Smooth muscle cell (in vitro differentiated cells): ENCODE data around the gene SLC25A21. TPM values are rescaled to one million over a fixed set of nuclear protein-coding genes. Genes with fewer than 3 reads are reported as not detected.
"Not testable (repeated sequence)": the region's sequence is repeated elsewhere in the genome, so short reads cannot be mapped to it uniquely, and the experiment has no call there.

ENCODE experiments used
- DNase-seq: peaks from one replicate; lab custom pipeline; 2025; ENCODE audit not compliant: unreplicated experiment; lab: John Stamatoyannopoulos, UW
- H2AFZ ChIP-seq: fragments of 200-600 bp; sonication (generic); 2 replicates; pipeline ENCODE4 v1.6.0; 2016; ENCODE audit warnings: antibody characterized with exemption, low read depth, mild to moderate bottlenecking
- H3F3A ChIP-seq: fragments of 200-600 bp; sonication (generic); 2 replicates; pipeline ENCODE4 v1.6.0; 2017; ENCODE audit warnings: antibody characterized with exemption, low read depth
- H3K27ac ChIP-seq: fragments of 200-600 bp; sonication (generic); 2 replicates; pipeline ENCODE4 v1.5.1; 2016; ENCODE audit warnings: low read depth, mild to moderate bottlenecking
- H3K27me3 ChIP-seq: fragments of 200-600 bp; sonication (generic); 2 replicates; pipeline ENCODE4 v1.6.1; 2016; ENCODE audit warnings: low read depth, mild to moderate bottlenecking
- H3K36me3 ChIP-seq: fragments of 200-600 bp; sonication (generic); 2 replicates; pipeline ENCODE4 v1.5.1; 2016; ENCODE audit warnings: low read depth
- H3K4me1 ChIP-seq: fragments of 200-600 bp; sonication (generic); 2 replicates; pipeline ENCODE4 v1.5.1; 2016; ENCODE audit warnings: low read depth
- H3K4me2 ChIP-seq: fragments of 200-600 bp; sonication (generic); 2 replicates; pipeline ENCODE4 v1.6.0; 2016; ENCODE audit warnings: mild to moderate bottlenecking
- H3K4me3 ChIP-seq: fragments of 200-600 bp; sonication (generic); 2 replicates; pipeline ENCODE4 v1.5.1; 2016; ENCODE audit warnings: mild to moderate bottlenecking
- H3K79me2 ChIP-seq: fragments of 200-600 bp; sonication (generic); 2 replicates; pipeline ENCODE4 v1.6.0; 2016; ENCODE audit warnings: low read depth, mild to moderate bottlenecking
- H3K9ac ChIP-seq: fragments of 200-600 bp; sonication (generic); 2 replicates; pipeline ENCODE4 v1.6.0; 2016; ENCODE audit warnings: low read depth
- H3K9me3 ChIP-seq: fragments of 200-600 bp; sonication (generic); replicated peaks from 2 replicates; pipeline ENCODE4 v1.5.1; 2016; ENCODE audit warnings: low read depth
- H4K20me1 ChIP-seq: fragments of 200-600 bp; sonication (generic); 2 replicates; pipeline ENCODE4 v1.6.0; 2016; ENCODE audit warnings: low read depth
- WGBS: methylation state at CpG from one replicate; pipeline ENCODE4 v1.1.7; 2016; ENCODE audit warnings: low lambda C conversion rate; 5-methylcytosine and 5-hydroxymethylcytosine counted together
- polyA plus RNA-seq: library from polyadenylated mRNA; unstranded; fragments of >200 nt; fragmentation: Nextera tagmentation; extraction: Ambion mirVana; gene quantifications from 2 replicates; pipeline ENCODE4 v1.2.1, GENCODE V29; 2016
- total RNA-seq: library from RNA; depleted of rRNA; stranded (reverse); fragments of >200 nt; gene quantifications from 2 replicates; pipeline ENCODE4 v1.2.3, GENCODE V29; 2014
- TF ChIP-seq, protein P1 (sequence below): fragments of 200-600 bp; sonication (generic); IDR thresholded peaks from 2 replicates; pipeline ENCODE4 v1.5.1; 2017; ENCODE audit warnings: borderline replicate concordance, mild to moderate bottlenecking, antibody characterized with exemption; ENCODE audit not compliant: insufficient read depth, poor library complexity, severe bottlenecking

The SLC25A21 gene
- total and polyA plus RNA-seq, 2 experiments from 2014 or later = 1.1 TPM; not detected in 1

DNA sequence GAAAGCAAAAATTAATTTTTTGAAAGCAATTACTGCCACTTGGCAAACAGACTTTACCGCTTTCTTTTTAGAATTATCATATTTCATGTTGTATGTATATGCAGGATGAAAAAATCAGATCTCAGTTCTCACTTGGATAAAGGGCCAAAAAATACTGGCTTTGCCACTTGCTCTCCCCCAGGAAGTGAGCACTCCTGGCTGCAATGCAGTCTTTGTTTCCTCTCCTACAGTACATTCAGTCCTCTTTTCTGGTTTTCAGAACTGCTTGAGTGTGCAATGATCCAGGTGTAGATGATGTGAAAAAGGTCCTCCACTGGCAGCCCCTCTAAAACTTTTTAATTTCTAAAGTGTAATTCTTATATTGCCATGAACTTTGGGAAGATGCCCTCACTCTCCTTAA lies 183.4 kb downstream of the SLC25A21 start:
- H4K20me1 ChIP-seq = no peaks in the 10 kb centered on the region
- H3K27me3 ChIP-seq = no peaks in the 10 kb centered on the region
- H2AFZ ChIP-seq = no peak overlapping the region
- no peaks in the 10 kb centered on the region for H3F3A ChIP-seq
- no peak for DNase-seq
- TF ChIP-seq, protein P1, sequence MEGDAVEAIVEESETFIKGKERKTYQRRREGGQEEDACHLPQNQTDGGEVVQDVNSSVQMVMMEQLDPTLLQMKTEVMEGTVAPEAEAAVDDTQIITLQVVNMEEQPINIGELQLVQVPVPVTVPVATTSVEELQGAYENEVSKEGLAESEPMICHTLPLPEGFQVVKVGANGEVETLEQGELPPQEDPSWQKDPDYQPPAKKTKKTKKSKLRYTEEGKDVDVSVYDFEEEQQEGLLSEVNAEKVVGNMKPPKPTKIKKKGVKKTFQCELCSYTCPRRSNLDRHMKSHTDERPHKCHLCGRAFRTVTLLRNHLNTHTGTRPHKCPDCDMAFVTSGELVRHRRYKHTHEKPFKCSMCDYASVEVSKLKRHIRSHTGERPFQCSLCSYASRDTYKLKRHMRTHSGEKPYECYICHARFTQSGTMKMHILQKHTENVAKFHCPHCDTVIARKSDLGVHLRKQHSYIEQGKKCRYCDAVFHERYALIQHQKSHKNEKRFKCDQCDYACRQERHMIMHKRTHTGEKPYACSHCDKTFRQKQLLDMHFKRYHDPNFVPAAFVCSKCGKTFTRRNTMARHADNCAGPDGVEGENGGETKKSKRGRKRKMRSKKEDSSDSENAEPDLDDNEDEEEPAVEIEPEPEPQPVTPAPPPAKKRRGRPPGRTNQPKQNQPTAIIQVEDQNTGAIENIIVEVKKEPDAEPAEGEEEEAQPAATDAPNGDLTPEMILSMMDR = no peak
- H3K79me2 ChIP-seq = no peaks in the 10 kb centered on the region
- no peak overlapping the region for H3K9ac ChIP-seq
- H3K36me3 ChIP-seq = no peaks in the 10 kb centered on the region
- no peaks in the 10 kb centered on the region for H3K4me1 ChIP-seq
- 96% methylated on average over 1 of the region's 1 CpG for WGBS
- H3K9me3 ChIP-seq = no peaks in the 10 kb centered on the region
- H3K4me3 ChIP-seq = no peak overlapping the region
- no peak overlapping the region for H3K4me2 ChIP-seq
- no peak overlapping the region for H3K27ac ChIP-seq

DNA sequence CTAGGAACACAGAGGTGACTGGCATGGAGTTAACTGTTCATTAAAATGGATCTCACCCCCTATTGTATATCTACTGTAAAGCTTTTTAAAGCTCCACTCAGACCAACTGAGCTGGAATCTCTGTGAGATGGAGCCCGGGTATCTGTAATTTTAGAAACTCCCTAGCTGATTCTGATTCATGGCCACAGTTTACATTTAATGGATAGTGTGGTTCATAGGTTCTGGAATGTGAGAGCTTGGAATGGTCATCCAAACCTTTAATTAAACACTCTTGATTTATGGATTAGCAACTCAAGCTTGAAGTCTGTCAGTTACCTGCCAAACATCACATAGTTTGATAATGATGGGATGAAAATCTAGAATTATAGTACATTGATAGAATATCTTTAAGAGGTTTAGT lies 183.8 kb downstream of the SLC25A21 start:
- no peaks in the 10 kb centered on the region for H4K20me1 ChIP-seq
- H3K4me2 ChIP-seq = no peak overlapping the region
- TF ChIP-seq, protein P1 = no peak
- H3K4me1 ChIP-seq = no peaks in the 10 kb centered on the region
- no peak overlapping the region for H3K9ac ChIP-seq
- no peaks in the 10 kb centered on the region for H3F3A ChIP-seq
- no peak overlapping the region for H2AFZ ChIP-seq
- no peaks in the 10 kb centered on the region for H3K36me3 ChIP-seq
- 72% methylated on average over 1 of the region's 1 CpG for WGBS
- H3K79me2 ChIP-seq = no peaks in the 10 kb centered on the region
- H3K27ac ChIP-seq = no peak overlapping the region
- no peak overlapping the region for H3K4me3 ChIP-seq
- no peaks in the 10 kb centered on the region for H3K27me3 ChIP-seq
- DNase-seq = no peak
- no peaks in the 10 kb centered on the region for H3K9me3 ChIP-seq

DNA sequence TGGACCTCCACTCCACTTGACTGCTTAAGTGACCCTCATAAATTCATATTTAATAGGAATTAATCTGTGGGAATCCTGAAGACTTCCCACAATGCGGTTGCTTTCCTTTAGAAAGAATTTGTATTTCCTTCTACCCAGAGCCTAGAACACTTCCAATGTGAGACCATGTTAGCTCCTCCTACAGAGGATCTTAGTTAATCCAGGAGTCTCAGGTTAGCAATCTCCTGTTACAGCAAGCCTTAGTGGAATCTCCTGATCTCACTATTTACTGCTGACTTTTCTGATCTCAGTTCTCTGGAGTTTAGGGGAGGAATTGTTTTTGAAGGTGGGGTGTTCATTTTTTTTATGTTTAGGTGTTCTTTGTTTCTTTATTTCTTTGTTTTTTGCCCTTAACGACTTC lies 186.0 kb downstream of the SLC25A21 start:
- H3K79me2 ChIP-seq = no peaks in the 10 kb centered on the region
- no peak overlapping the region for H3K4me3 ChIP-seq
- H3K4me2 ChIP-seq = no peak overlapping the region
- no peaks in the 10 kb centered on the region for H3K27me3 ChIP-seq
- WGBS = 83% methylated on average over 2 of the region's 2 CpGs
- TF ChIP-seq, protein P1 = no peak
- H3K9me3 ChIP-seq = no peaks in the 10 kb centered on the region
- H3K27ac ChIP-seq = no peak overlapping the region
- no peak for DNase-seq
- no peaks in the 10 kb centered on the region for H3K4me1 ChIP-seq
- no peaks in the 10 kb centered on the region for H3F3A ChIP-seq
- no peaks in the 10 kb centered on the region for H3K36me3 ChIP-seq
- H2AFZ ChIP-seq = no peak overlapping the region
- no peak overlapping the region for H3K9ac ChIP-seq
- H4K20me1 ChIP-seq = no peaks in the 10 kb centered on the region

DNA sequence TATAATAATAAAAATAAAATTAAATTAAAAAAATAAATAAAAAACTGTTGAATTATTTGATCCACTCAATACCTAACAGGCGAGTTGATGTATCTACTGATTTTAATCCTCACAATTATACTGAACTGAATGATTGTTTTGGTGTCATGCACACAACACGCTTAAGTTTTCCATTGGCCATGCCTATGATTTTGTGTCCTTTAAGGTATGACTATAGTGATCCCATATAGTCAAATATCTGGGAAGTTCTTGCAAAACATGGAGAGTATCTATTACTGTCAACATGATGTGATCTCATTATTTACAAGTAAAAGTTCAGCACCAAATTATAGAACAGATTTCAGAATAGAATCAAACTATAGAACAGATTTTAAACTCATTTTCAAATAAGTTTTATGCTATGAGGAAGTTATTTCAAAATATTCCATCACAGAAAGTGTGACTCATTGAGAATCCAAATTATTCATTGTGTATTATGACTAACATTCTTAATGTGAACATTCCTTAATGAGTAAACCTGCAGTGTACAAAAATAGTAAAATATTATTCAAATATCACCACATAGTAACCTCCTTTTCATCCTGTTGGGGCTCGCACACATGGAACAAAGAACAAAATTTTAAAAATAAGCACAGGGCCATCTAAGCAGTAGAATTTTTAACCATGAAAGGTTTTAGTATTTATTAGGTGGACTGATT lies 190.4 kb downstream of the SLC25A21 start:
- Histone ChIP-seq H3K4me2 (no peak overlapping the region), H3K9me3 (no peaks in the 10 kb centered on the region), H3K4me1 (no peaks in the 10 kb centered on the region), H3K79me2 (no peaks in the 10 kb centered on the region), H3K36me3 (no peaks in the 10 kb centered on the region), H3K4me3 (no peak overlapping the region), H3K9ac (no peak overlapping the region), H2AFZ (no peak overlapping the region), H4K20me1 (no peaks in the 10 kb centered on the region), H3K27ac (no peak overlapping the region), H3K27me3 (no peaks in the 10 kb centered on the region), H3F3A (no peaks in the 10 kb centered on the region)
- 90% methylated on average over 3 of the region's 3 CpGs for WGBS
- TF ChIP-seq, protein P1 = no peak
- DNase-seq = no peak

DNA sequence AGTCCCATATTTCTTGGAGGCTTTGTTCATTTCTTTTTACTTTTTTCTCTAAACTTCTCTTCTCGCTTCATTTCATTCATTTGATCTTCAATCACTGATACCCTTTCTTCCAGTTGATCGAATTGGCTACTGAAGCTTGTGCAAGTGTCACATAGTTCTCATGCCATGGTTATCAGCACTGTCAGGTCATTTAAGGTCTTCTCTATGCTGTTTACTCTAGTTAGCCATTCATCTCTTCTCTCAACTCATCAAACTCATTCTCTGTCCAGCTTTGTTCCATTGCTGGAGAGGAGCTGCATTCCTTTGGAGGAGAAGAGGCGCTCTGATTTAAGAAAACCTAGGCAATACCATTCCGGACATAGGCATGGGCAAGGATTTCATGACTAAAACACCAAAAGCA lies 192.0 kb downstream of the SLC25A21 start:
- not testable (repeated sequence) for H3K9me3 ChIP-seq, H3K4me2 ChIP-seq, H2AFZ ChIP-seq, H3K9ac ChIP-seq, H3K4me3 ChIP-seq, H3K27me3 ChIP-seq, H3K4me1 ChIP-seq, H3K36me3 ChIP-seq, H3F3A ChIP-seq, DNase-seq, H3K79me2 ChIP-seq, H3K27ac ChIP-seq, H4K20me1 ChIP-seq
- WGBS = 93% methylated on average over 4 of the region's 4 CpGs
